Left renal pelvis (tissue), 4 donors: Measurements from ENCODE around the gene REC114. TPM values are rescaled to one million over a fixed set of nuclear protein-coding genes. Genes with fewer than 3 reads are reported as not detected.
"Not testable (repeated sequence)": the region's sequence is repeated elsewhere in the genome, so short reads cannot be mapped to it uniquely, and the experiment has no call there.

ENCODE experiments used
- DNase-seq, 4 donors: peaks; one replicate each; pipeline ENCODE4 v3.0.0-alpha.2; 2013; ENCODE audit warnings: low read depth in 4 of 4, low spot score in 3 of 4
- polyA plus RNA-seq, 4 donors: library from polyadenylated mRNA; unstranded; fragments of 120-200 nt; gene quantifications; one replicate each; pipeline ENCODE4 v1.2.1, GENCODE V29; 2013; ENCODE audit not compliant: insufficient read length in 4 of 4

Gene REC114
- not detected for polyA plus RNA-seq

DNA sequence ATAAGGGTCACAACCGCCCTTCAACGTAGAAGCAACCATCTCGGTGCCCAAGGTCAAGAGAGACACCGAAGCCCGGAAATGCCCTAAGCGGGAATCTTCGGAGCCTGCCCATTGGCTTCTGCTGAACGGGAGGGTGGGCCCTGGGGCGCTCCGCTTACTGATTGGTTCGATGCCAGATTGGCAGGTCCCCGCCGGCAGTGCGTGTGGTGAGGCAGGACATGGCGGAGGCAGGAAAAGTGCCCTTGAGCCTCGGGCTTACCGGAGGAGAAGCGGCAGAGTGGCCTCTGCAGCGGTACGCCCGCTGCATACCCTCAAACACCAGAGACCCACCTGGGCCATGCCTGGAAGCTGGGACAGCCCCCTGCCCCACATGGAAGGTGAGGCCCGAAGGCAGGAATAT lies at the start of gene REC114:
TSS of gene REC114 (plus strand) at position 197 of the 400 bp plus-strand sequence. CDS start at position 219, 22 bp downstream.
- DNase-seq: no peak

GRCh38 chr15:73393336-73393735 lies 49.6 kb upstream of the REC114 start:
- DNase-seq: no peak

DNA sequence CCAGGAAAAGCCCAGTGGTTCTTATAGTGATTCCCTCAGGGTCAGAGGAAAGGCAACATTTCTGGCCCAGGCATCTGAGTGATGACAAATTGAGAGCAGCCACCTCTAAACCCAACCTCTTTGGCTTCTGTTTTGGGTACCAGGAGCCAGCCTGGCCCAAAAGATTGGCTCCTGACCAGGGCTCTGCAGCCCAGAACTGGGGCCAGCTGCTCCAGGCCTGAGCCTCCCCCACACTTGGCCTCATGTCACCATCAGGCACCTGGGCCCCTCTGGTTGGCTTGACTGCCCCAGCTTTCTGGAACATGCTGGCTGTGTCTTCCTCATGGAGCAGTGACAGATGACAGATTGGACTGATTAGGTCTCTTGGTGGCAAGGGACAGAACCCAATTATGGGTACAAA lies 48.2 kb upstream of the REC114 start:
- no peak for DNase-seq

DNA sequence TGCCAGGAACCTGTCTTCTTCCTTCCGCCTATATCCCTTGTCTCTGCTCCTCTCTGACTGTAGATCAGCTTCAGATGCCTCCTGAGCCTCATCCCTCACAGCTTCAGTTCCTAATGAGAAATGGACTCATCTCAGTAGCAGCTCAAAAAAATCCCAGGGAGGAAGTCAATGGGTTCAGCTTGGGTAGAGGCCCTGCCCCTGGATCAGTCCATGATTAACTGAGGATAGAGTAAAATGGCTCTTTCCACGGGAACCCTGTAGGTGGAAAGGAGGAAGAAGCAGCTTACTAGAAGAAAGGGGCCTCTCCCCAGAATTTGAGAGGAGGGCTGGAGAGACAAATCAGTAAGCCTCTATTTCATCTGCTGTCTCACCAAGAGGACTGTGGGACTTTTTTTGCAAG lies 47.3 kb upstream of the REC114 start:
- DNase-seq: no peak

- no peak for DNase-seq
These were observed 45.5 kb upstream of the REC114 start for GRCh38 chr15:73397461-73397860.

GRCh38 chr15:73398861-73399260 lies 44.1 kb upstream of the REC114 start:
- DNase-seq: no peak

GRCh38 chr15:73400222-73400621 lies 42.7 kb upstream of the REC114 start:
- not testable (repeated sequence) for DNase-seq

DNA sequence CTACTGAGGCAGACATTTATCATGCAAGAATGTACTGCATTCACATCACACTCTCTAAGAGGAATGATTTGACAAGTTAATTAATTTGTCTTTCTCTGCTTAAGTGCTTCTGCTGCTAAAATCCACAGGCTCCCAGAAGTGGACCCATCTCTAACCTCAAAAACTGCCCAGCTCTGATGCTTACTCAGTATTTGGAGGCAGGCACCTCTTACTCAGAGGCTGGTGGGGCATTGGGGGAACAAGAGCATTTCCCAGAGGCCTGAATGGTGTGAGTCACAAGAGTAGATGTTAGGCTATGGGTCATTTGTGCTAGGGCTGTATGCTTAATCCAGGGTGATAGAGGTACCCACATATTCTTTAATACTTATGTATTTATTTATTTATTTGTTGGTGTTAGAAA lies 39.8 kb upstream of the REC114 start:
- DNase-seq: no peak

DNA sequence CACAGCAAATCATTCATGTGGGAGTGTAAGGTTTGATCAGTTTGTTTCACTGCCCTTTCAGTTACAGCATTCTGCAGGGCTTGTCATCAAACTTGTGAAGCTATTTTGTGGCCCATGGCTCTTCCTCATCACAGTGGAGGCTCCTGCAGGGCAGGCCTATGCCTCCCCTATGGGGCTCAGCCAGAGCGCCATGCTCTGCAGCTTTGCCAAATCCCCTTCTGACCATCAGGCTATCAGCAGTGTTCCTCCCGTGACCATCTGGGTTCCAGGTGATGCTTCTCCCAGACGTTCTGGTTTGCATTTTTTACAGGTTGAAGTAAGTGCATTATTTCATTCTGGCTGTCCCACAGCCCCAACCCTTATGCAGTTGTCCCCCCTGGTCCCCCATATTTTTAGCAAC lies 28.1 kb upstream of the REC114 start:
- no peak for DNase-seq

GRCh38 chr15:73424506-73424905 lies 18.5 kb upstream of the REC114 start:
- DNase-seq: no peak

DNA sequence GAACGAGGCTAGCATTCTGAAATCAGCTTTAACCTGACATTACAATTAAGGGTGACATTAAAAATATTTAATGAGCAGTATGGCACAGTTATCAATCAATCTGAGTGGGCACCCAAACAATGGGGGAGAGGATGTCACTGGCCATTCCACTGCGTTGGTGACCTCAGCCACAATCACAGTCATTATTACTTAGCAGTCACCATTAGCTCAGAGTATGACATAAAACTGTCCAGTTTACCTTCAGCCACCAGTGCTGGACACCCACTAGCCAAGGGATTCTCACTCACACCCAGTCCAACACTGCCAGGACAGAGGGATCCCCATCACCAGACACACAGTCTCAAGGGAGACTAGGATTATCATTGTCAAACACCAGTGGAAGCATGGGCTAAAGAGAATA lies 17.5 kb upstream of the REC114 start:
- no peak for DNase-seq

- no peak for DNase-seq
These were observed 16.5 kb upstream of the REC114 start for GRCh38 chr15:73426323-73426994.

GRCh38 chr15:73431329-73431728 lies 11.6 kb upstream of the REC114 start:
- DNase-seq: not testable (repeated sequence)

GRCh38 chr15:73433873-73434272 lies 9.1 kb upstream of the REC114 start:
- no peak for DNase-seq

DNA sequence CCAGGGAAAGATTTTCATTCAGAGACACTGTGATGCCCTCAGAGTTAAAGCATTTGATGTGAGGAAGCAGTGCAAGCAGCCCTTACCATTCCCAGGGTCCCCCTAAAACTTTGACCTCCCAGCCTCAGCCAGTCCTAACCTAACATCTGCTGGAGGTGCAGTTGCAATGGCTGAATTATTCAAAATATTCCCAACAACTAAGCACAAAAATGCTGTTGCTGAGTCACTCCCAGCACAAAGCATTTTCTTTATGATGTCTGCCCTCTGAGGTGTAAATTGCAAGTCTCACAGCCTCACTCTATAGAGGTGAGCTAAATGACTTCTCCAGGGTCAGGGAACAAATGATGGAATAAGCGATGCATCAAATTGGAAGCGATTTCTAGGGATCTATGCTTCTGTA lies 6.4 kb upstream of the REC114 start:
- no peak for DNase-seq

- DNase-seq: no peak
These were observed 5.3 kb upstream of the REC114 start for GRCh38 chr15:73437543-73438109.

GRCh38 chr15:73438651-73439050 lies 4.3 kb upstream of the REC114 start:
- DNase-seq: no peak

DNA sequence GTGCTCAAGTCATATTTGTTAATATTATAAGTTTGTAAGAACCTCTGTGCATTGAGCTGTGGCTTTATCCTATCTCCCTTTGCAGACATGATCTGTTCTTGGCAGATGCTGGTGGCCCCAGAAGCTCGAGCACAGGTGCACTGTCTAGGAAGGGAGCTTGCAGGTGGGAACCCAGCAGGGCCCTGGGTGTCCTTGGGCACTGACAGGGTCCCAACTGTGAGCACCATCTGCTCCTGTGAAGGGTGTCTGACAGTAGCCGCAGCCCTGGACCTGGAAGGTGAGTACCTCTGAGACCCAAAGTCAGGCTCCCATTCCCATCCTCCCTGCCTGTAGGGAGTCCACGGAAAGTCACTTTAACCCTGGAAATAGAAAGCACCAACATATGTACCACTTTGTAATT lies 2.4 kb upstream of the REC114 start:
- no peak for DNase-seq

GRCh38 chr15:73442421-73442820 lies 543 bp upstream of the REC114 start:
- no peak for DNase-seq

DNA sequence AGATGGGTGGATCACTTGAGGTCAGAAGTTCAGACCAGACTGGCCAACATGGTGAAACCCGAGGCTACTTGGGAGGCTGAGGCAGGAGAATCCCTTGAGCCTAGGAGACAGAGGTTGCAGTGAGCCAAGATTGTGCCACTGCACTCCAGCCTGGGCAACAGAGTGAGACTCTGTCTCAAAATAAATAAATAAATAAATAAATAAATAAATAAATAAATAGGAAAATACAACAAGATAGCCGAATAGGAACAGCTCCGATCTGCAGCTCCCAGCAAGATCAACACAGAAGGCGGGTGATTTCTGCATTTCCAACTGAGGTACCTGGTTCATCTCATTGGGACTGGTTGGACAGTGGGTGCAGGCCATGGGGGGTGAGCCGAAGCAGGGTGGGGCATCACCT lies 4.5 kb downstream of the REC114 start:
- DNase-seq: not testable (repeated sequence)

- DNase-seq: not testable (repeated sequence)
These were observed 5.3 kb downstream of the REC114 start for GRCh38 chr15:73448158-73448758.

- not testable (repeated sequence) for DNase-seq
These were observed 7.0 kb downstream of the REC114 start for GRCh38 chr15:73449980-73450379.
